GM15510 (cell line): ENCODE measurements around the gene CSNK2A1.
A peak's percentile ranks its signal among the peaks of the same experiment; 100 is the strongest.

ENCODE experiments used
- POLR2A ChIP-seq: IDR thresholded peaks from 3 replicates; pipeline ENCODE4 v1.6.1; 2011; ENCODE audit warnings: borderline replicate concordance; ENCODE audit not compliant: insufficient read length; ENCODE audit errors: extremely low read depth

Gene CSNK2A1

GRCh38 chr20:462199-462991 is 81.2 kb downstream of the CSNK2A1 start, which contains the start of gene TBC1D20:
TSS of gene TBC1D20 (minus strand) at chr20:462533. CDS start at chr20:462405, 128 bp downstream.
- TF ChIP-seq POLR2A = peak; percentile 93

GRCh38 chr20:461254-462198 is 82.1 kb downstream of the CSNK2A1 start:
- no peak for TF ChIP-seq POLR2A

- no peak for TF ChIP-seq POLR2A
These were observed 82.9 kb downstream of the CSNK2A1 start for GRCh38 chr20:460707-461106.

- TF ChIP-seq POLR2A = no peak
These were observed 83.4 kb downstream of the CSNK2A1 start for GRCh38 chr20:460180-460579.

- no peak for TF ChIP-seq POLR2A
These were observed 84.8 kb downstream of the CSNK2A1 start for GRCh38 chr20:458776-459175.

- no peak for TF ChIP-seq POLR2A
These were observed 88.6 kb downstream of the CSNK2A1 start for GRCh38 chr20:454951-455350.

GRCh38 chr20:445514-446336 is 97.9 kb downstream of the CSNK2A1 start:
- no peak for TF ChIP-seq POLR2A

- TF ChIP-seq POLR2A = no peak
These were observed 98.6 kb downstream of the CSNK2A1 start for GRCh38 chr20:444862-445426.

GRCh38 chr20:444117-444516 is 99.5 kb downstream of the CSNK2A1 start:
- TF ChIP-seq POLR2A = no peak

- no peak for TF ChIP-seq POLR2A
These were observed 100.3 kb downstream of the CSNK2A1 start for GRCh38 chr20:443223-443775.

- TF ChIP-seq POLR2A = no peak
These were observed 103.0 kb downstream of the CSNK2A1 start for GRCh38 chr20:440636-441035.

GRCh38 chr20:440148-440547 is 103.4 kb downstream of the CSNK2A1 start:
- no peak for TF ChIP-seq POLR2A

GRCh38 chr20:438571-439469 is 104.8 kb downstream of the CSNK2A1 start:
- TF ChIP-seq POLR2A = no peak

- TF ChIP-seq POLR2A = no peak
These were observed 105.7 kb downstream of the CSNK2A1 start for GRCh38 chr20:437787-438486.
